CD4-positive, alpha-beta T cell treated with Interleukin-6 for 4 hours (primary cell): ENCODE results near the gene LRP8.
A peak's percentile ranks its signal among the peaks of the same experiment; 100 is the strongest.

Source experiments
- DNase-seq: peaks from one replicate; pipeline ENCODE4 v3.0.0-alpha.2; 2020; ENCODE audit warnings: mixed read lengths

LRP8 gene

DNA sequence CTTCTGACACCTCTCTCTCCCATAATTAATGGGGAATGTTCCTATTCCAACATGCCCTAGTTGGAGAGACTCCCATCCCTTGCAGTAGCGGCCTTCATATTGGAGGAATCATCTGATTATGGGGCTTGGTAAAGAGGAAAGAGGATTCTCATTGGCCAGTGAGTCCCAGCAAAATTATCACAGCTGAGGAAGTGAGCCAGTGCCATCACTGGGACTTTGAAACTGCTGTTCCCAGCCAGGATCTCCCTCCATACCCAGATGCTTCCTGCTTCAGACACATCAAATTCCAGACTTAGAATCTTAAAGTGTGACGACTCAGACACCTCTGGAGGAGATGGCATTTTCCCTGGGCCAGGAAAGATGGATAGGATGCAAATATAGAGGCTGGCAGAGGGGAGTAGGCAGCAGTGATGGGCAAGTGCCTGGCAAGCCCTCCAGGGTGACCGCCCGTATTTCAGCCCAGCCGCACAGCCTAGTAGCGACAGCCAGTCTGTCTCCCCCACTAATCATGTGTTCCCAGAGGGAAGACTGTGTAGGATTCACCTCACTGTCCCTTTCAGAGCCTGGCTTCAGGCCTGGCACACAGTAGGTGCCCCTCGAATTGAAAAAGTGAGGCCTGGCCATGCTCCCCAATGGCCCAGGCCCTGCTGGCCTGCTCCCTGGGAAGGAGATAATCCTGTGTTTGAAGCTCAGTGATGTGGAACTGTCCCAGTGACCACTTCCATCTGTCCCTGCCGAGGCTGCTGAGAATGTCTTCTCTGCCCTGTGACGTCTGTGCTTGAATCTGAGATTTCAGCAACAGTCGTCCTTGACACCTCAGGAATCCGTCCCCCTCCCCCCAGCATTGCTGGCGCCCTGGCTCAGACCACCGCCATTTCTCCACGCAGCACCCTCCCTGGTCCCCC, 48.3 kb downstream of the LRP8 start:
- DNase-seq: no peak

GRCh38 chr1:53278298-53278725, 49.6 kb downstream of the LRP8 start:
- DNase-seq: peak; percentile 75

DNA sequence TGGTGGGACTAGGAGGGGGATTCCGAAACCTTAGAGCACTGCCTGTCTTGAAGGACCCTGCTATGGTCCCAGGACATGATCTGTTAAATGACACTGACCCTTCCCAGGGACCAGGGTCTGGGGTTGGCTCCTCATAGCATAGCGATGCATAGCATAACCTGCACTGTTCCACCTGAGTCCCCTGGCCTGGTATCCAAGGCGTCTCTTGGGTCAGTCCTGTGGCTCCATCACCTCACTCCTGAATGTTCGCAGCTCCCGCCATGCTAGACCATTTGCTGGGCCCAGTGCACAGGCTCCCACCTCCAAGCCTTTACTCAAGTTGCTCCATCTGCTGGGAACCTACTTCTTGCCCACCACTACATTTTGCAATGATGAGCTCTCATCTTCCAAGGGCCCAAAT, 50.5 kb downstream of the LRP8 start:
- no peak for DNase-seq

- DNase-seq: no peak
Observed at GRCh38 chr1:53276902-53277281, 51.0 kb downstream of the LRP8 start.

DNA sequence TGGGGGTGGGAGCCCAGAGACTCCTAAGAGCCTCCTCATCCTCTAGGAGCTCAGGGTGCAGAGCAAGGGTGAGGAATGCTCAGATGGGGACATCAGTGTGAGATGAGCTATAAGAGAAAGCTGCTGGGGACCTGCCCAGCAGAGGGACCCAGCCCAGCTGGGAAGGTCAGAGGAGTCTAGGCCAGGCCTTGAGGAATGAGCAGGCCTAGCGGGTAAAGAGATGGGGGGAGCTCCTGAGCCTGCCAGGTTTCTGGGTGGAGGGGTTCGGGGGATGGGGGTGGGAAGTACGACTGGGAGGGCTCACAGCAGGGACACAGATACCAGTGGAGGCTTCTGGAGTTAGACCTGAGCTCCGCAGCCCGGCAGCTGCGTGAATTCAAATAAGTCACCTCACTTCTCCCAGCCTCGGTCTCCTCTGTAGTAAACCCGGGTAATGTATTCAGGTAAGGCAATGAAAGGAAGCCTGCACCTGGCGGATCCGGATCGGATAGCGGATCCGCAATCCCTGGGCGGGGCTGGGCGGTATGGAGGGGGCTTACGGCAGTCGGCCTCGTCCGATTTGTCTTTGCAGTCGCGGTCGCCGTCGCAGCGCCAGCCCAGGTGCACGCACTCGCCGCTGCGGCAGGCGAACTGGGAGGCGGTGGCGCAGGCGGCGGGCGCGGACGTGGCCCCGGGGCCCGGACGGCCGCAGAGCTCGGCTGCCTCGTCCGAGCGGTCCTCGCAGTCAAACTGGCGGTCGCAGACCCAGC, 51.5 kb downstream of the LRP8 start:
- no peak for DNase-seq

DNA sequence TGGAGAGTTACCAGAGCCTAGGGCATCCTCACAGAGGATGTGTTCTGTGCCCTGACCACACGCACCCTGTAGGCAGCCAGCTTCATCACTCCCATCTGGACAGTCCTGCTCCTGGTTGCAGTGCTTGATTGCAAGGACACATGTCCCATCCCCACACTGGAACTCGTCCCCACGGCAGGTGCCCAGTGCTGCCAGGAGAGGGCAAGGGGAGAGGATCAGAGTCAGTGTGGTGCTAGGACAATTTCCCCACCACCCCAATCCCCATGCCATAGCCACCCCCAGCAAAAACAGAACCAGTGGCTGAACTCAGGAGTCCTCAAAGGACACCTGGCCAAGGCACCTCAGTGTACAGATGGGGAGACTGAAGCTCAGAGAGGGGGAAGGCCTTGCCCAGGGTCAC, 52.3 kb downstream of the LRP8 start:
- no peak for DNase-seq

- no peak for DNase-seq
Observed at GRCh38 chr1:53274541-53275185, 53.2 kb downstream of the LRP8 start.

DNA sequence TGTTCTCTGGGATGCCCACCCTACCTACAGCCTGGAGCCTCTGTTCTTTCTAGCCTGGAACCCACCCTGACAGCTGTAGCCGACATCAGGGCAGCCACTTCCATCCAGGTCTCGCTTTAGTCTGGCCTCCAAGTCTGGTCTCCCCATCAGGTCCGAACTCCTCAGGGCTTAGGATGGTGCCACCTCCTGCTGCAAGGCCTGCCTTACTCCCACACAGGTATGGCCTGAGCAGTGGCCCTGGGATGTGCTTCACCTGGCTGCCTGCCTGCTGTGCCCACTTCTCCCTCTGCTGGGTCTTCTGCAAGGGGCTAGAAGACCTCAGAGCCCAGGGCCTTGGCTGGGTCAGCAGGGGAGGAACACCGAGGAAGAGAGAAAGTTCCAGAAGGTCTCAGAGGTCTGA, 53.8 kb downstream of the LRP8 start:
- no peak for DNase-seq

DNA sequence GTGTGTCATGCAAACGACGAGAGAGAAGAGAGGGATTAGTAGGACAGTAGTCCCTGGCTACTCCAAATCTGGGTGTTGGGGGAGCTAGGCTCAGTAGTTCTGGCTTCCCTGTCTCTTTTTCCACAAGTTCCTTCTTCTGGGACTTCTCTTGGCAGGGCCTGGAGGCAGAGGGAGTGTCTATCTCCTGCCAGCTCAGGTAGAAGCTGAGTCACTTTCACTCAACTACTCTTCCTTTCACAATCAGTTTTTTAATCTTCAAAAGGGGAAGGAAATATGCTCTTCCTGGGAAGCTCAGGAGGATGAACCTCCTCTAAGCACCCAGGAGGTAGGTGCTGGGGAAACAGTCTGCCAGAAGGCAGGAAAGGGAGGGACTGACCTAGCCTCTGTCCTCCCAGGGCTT, 54.3 kb downstream of the LRP8 start:
- DNase-seq: no peak

DNA sequence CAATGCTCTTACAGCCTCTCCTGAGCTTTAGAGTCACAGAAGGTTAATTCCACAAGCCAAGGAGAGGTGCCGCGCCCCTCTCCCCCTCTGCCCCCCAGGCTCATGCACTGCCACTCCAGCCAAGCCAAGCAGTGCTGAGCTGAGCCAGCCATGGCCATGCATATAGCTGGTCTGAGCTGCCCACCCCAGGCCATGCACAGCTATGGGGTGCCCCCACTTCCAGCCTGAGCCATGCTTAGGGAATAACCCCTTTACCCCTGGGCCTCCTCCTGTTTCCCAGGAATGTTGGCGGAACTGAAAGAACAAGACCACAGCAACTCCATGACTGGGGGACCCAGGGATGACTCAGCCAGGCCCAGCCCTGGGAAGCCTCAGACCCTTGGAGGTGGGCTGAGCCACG, 55.5 kb downstream of the LRP8 start:
- no peak for DNase-seq

- no peak for DNase-seq
Observed at GRCh38 chr1:53271446-53272090, 56.3 kb downstream of the LRP8 start.

- no peak for DNase-seq
Observed at GRCh38 chr1:53270873-53271272, 57.0 kb downstream of the LRP8 start.

DNA sequence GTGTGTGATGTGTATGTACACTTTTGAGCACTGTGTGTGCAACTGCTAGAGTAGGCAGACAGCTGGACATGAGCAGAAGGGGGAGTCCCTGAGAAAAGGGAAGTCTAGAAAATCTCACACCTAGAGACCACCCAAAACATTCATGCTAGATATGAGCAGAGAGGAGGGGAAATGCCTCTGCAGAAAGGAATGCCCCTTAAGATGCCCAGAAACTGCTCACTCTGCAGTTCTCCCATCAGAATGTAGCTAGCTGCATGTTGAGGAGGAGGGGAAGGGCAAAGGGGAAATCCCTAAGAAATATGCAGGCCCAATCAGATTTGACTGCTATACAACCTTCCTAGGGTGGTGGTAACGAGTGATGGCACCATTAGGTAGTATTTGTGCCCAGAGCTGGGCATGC, 57.8 kb downstream of the LRP8 start:
- no peak for DNase-seq

DNA sequence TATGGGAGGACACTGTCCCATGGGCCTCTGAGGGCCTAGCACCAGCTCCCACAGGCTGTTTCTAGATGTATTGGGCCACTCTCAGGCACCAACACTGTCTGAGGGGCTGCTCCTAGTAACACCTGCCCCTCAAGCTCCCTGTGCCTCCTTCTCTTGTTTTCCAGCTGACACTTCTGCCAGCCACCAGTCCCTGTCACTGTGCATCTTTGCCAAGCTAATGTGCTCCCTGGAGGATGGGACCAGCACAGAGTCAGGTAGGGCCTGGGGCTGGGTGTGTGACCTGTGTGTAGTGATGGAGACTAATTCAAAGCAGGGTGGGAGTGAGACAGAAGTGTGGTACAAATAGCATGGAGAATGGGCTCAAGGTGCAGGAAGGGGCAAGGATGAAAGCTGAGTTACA, 60.1 kb downstream of the LRP8 start:
- no peak for DNase-seq

DNA sequence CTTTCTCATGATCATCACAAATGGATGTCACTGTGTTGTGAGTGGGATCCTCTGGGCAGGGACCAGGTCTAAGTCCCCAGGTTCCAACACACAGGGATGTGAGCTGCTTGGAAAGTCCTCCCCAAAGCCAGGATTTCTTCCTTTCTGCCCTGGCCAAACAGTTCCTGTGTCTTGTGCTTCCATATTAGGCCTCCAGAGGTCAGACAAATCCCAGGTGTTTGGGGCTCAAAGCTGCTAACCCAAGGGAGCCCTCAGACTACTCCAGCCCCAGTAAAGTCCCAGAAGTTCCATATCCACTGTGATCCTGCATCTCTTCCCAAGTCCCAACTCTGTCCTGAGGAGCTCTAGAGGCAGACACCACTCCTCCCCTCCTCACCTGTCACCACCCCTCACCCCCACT, 61.8 kb downstream of the LRP8 start:
- DNase-seq: no peak

DNA sequence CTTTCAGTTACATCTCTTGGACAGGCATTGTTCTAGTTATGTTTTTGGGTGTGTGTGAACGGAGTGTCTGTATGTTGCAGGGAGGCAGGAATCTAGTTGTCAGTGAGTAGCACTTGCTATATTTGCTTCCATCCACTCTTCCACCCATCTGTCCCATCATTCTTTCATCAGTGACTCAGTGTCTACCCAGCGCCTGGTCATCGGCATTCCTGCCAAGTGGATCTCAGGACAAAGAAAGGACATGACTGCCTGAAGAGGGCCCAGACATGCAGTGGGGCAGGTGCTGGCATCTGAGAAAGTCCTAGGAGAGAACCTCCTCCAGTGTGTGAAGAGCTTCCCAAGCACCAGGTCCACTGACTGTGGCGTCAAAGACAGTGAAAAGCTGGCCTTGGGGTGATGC, 62.3 kb downstream of the LRP8 start:
- DNase-seq: no peak

DNA sequence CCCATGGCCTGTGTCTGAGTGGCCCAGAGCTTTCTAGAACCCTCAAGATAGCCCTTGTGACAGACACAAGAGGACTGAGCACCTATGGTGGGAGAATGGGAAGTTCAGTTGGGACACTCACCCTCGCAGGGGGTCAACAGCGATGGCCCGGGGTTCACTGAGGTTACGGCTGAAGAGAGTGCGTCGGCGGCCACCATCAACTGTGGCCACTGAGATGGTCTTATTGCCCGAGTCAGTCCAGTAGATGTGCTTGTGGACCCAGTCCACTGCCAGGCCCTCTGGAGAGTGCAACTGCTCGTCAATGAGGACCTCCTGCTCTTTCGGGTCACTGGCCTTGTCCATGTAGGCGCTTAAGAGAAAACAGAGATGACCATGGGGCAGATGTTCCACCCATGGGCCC, 63.8 kb downstream of the LRP8 start:
- no peak for DNase-seq

DNA sequence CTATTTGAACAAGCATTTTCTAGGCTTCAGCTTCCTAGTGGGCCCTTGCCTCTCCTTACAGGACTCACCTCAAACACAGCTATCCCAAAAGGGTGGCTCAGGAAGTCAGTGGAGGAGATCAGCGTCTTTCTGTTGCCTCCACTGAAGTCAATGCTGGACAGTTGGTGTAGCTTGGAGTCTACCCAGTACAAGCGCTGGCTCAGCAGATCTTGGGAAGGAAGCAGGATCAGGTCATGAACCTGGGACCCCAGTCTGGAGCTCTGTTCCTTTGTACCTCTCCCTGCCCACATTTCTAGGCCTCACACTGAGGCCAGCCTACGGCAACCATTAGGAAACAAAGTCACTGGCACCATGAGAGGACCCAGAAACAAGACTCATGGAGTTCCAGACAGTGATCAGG, 65.9 kb downstream of the LRP8 start:
- DNase-seq: no peak

DNA sequence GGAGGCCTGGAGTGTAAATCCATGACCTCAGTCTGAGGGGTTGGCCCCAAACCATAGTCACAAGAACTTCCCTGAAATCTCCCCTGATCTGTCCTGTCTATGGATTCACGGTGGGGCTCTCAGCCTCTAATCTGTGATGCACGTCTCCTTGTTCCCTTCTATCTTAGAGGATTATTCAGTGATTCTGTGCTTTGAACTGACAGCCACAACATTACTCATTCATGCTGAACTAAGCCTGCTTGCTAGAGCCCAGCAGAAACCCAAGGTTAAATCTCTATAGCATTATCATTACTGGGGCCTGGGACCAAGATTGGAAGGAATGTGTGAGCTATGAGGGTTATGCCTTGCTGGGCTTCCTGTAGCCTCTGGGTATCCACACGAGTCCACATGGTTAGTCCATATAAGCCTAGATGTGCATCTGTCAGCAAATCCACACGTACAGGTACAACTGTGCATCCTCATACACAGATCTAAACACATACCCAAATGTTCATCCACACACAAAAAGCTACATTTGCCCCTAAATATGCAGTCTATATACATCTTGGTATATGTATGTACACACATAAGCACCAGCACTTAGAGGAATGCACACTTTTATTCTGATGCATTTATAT, 67.1 kb downstream of the LRP8 start:
- no peak for DNase-seq

GRCh38 chr1:53259932-53260331, 67.9 kb downstream of the LRP8 start:
- DNase-seq: no peak

- no peak for DNase-seq
Observed at GRCh38 chr1:53258216-53258615, 69.7 kb downstream of the LRP8 start.

DNA sequence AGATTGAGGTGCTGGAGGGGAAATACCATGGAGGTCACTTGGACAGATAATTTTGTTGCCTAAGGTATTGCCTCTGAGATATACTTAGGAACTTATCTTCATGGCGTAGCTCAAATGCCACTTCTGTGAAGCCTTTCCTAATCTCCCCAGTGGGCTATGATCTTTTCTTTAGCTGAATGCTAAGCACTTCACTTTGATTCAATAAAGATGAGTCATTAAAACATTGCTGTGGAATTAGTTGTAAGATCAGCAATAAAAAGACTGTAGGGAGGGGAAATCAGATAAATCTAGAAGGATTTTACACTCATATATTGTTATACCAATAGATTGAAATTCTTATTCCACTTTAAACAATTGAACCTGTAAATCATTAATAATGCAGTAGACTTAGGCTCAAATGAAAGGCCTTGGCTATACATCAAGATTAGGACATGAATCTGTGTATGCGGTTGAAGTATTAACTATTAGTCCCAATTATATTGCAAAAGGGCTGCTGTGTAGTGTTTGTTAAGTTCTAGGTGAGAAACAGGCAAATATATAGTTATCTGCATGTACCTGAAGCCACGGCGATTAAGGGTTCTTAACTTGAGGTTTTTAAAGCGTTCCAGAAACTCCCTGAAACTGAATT, 70.3 kb downstream of the LRP8 start:
- DNase-seq: no peak
